ENCODE data around the gene SCAMP2.

Gene SCAMP2

GRCh38 chr15:74840851-74841775 lies 32.1 kb downstream of the SCAMP2 start:
- peak overlapping the region; percentile 87; the same call in 1 of the 2 replicates for H3K4me2 ChIP-seq (ENCODE audit: low read length)
- no peaks in the 10 kb centered on the region for H3K9me3 ChIP-seq (ENCODE audit: insufficient read depth, low read length)
- no peak for TF ChIP-seq EZH2phosphoT487 (IDR thresholded peaks at IDR 0.05; ENCODE audit: low read depth)
- TF ChIP-seq CTCF (IDR thresholded peaks at IDR 0.05; ENCODE audit: low read depth, low read length), result no peak
- H3K27me3 ChIP-seq (ENCODE audit: low read depth, low read length), result no peaks in the 10 kb centered on the region
- no peaks in the 10 kb centered on the region for H4K20me1 ChIP-seq (ENCODE audit: insufficient read depth, low read length)
- no peak overlapping the region for H2AFZ ChIP-seq (ENCODE audit: low read depth, low read length)
- H3K79me2 ChIP-seq (ENCODE audit: low read length), result peaks cover 13% of the 10 kb centered on the region
- H3K9ac ChIP-seq (ENCODE audit: low read length), result no peak overlapping the region
- peaks cover 50% of the 10 kb centered on the region for H3K36me3 ChIP-seq (replicated peaks; ENCODE audit: low read depth, low read length)
- H3K27ac ChIP-seq (ENCODE audit: low read length), result no peak overlapping the region
- peaks cover 29% of the 10 kb centered on the region for H3K4me1 ChIP-seq (ENCODE audit: low read length)
- no peak overlapping the region; the same call in 1 of the 2 replicates for H3K4me3 ChIP-seq (ENCODE audit: low read length)

- H3K36me3 ChIP-seq (replicated peaks; ENCODE audit: low read depth, low read length), result peaks cover 48% of the 10 kb centered on the region
Measured at GRCh38 chr15:74839526-74840395, 33.4 kb downstream of the SCAMP2 start.

GRCh38 chr15:74838746-74839525 lies 34.2 kb downstream of the SCAMP2 start:
- no peak overlapping the region for H3K27ac ChIP-seq (ENCODE audit: low read length)
- H3K4me3 ChIP-seq (ENCODE audit: low read length), result no peak overlapping the region
- no peak overlapping the region for H3K4me2 ChIP-seq (ENCODE audit: low read length)
- no peaks in the 10 kb centered on the region for H4K20me1 ChIP-seq (ENCODE audit: insufficient read depth, low read length)
- no peak overlapping the region for H2AFZ ChIP-seq (ENCODE audit: low read depth, low read length)
- no peaks in the 10 kb centered on the region for H3K9me3 ChIP-seq (ENCODE audit: insufficient read depth, low read length)
- H3K9ac ChIP-seq (ENCODE audit: low read length), result no peak overlapping the region
- H3K4me1 ChIP-seq (ENCODE audit: low read length), result peaks cover 16% of the 10 kb centered on the region
- peaks cover 40% of the 10 kb centered on the region for H3K36me3 ChIP-seq (replicated peaks; ENCODE audit: low read depth, low read length)
- TF ChIP-seq EZH2phosphoT487 (IDR thresholded peaks at IDR 0.05; ENCODE audit: low read depth) (no peak), CTCF (IDR thresholded peaks at IDR 0.05; ENCODE audit: low read depth, low read length) (no peak)
- no peaks in the 10 kb centered on the region for H3K27me3 ChIP-seq (ENCODE audit: low read depth, low read length)
- H3K79me2 ChIP-seq (ENCODE audit: low read length), result peaks cover 13% of the 10 kb centered on the region

More at GRCh38 chr15:74839526-74840395, 33.4 kb downstream of the SCAMP2 start:
- Histone ChIP-seq H3K79me2 (ENCODE audit: low read length) (peaks cover 13% of the 10 kb centered on the region), H3K4me1 (ENCODE audit: low read length) (peaks cover 22% of the 10 kb centered on the region), H2AFZ (ENCODE audit: low read depth, low read length) (no peak overlapping the region), H3K9ac (ENCODE audit: low read length) (no peak overlapping the region), H3K4me2 (ENCODE audit: low read length) (no peak overlapping the region), H3K4me3 (ENCODE audit: low read length) (no peak overlapping the region), H3K27ac (ENCODE audit: low read length) (no peak overlapping the region), H3K27me3 (ENCODE audit: low read depth, low read length) (no peaks in the 10 kb centered on the region), H3K9me3 (ENCODE audit: insufficient read depth, low read length) (no peaks in the 10 kb centered on the region), H4K20me1 (ENCODE audit: insufficient read depth, low read length) (no peaks in the 10 kb centered on the region)
- TF ChIP-seq CTCF (IDR thresholded peaks at IDR 0.05; ENCODE audit: low read depth, low read length) (peak; percentile 45), EZH2phosphoT487 (IDR thresholded peaks at IDR 0.05; ENCODE audit: low read depth) (no peak)
